GM21447 (cell line): Measurements from ENCODE around the gene CYP2W1.
"Not testable (repeated sequence)": the region's sequence is repeated elsewhere in the genome, so short reads cannot be mapped to it uniquely, and the experiment has no call there.

Experiments used
- ATAC-seq: cut with Tn5 transposase; IDR thresholded peaks from one replicate; pipeline ENCODE4 v1.9.1; 2021; ENCODE audit not compliant: unreplicated experiment

The CYP2W1 gene

GRCh38 chr7:1027242-1028043 is 44.5 kb downstream of the CYP2W1 start:
- no peak for ATAC-seq

GRCh38 chr7:1028044-1028770 is 45.2 kb downstream of the CYP2W1 start:
- ATAC-seq, result peak; percentile 30

DNA sequence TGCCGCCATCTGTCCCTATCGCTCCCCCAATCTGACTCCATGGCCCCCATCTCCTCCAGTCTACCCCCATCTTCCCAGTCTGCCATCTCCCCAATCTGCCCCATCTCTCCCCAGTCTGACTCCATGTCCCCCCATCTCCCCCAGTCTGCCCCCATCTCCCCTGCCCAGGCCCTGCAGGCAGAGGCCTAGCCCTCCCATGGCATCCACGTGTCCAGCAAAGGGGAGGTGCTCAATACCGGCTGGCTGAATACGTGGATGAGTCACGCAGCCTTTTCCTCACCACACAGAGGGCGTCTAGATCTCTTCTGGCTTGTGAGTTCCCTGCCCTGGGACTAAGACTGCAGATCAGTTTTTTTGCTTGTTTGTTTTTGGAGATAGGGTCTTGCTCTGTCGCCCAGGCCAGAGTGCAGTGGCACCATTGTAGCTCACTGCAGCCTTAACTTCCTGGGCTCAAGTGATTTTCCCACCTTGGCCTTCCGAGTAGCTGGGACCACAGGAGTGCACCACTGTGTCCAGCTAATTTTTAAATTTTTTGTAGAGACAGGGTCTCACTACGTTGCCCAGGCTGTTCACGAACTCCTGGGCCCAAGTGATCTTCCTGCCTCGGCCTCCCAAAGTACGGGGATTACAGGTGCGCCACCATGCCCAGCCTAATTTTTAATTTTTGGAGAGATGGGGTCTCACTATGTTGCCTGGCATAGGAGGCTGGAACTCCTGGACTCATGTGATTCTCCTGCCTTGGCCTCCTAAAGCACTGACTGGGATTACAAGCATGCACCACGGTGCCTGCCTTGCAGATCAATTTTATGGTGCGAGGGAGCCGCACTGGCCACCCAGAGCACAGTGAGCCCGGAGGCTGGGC is 46.0 kb downstream of the CYP2W1 start:
- peak; percentile 24 for ATAC-seq

DNA sequence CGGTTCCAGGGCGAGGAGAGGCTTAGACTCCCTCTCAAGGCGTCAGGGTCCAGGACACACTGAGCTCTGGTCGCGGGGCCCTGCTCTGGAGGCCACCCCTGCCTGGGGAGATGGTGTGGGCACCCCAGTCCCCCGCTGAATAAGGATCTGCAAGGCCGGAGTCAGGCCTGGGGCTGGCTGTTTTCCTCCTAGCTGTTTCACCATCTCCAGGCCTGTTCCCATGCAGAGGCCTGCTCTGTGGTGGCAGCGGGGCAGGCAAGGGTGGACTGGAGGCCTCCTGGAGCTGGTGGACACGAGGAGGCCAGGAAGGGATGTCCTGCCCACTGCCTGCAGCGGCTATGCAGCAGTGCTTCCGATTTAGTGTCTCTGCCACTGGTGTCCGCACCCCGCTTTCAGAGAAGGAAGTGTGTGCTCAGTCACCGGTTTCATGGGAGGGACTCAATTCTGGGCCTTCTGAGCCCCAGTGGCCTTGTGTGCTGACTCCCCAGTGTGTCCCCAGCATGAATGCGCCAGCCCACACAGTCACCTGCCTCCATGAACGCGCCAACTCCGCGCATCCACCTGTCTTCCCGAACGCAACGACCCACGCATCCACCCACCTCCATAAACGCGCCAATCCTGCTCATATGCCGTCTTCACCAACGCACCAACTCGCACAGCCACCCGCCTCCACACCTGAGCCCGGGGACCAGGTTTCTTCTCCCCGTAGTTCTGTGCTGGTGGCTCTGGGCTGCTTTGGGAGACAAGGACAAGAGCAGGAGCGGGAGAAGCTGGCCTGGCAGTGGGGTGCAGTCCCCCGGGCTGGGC is 46.9 kb downstream of the CYP2W1 start:
- no peak for ATAC-seq

DNA sequence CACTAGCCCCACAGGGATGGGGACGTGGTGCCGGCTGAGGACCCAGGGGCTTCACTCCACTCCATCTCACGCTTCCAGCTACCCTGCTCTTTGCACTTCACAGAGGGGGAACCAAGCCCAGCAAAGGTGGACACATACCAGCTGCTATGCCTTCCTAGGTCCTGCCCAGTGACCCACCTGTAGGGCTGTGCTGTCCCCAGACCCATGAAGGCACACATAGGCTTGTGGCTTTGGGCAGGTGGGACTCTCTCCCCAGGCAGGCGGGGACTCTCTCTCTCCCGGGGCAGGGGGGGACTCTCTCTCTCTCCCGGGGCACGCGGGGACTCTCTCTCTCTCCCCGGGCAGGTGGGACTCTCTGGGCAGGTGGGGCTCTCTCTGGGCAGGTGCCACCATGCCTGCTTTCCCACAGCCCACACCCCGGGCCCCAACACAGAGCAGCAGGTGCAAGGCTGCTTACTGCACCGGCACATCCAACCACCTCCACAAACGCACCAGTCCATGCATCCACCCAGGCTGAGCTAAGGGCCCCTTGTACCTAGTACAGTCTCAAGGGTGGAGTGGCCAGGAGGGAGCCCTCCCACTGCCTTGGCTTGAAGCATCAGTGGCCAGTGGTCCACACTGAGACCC is 47.6 kb downstream of the CYP2W1 start:
- ATAC-seq, result no peak

- no peak for ATAC-seq
These were observed 48.9 kb downstream of the CYP2W1 start for GRCh38 chr7:1031716-1032455.

GRCh38 chr7:1032536-1033181 is 49.7 kb downstream of the CYP2W1 start:
- ATAC-seq, result no peak

DNA sequence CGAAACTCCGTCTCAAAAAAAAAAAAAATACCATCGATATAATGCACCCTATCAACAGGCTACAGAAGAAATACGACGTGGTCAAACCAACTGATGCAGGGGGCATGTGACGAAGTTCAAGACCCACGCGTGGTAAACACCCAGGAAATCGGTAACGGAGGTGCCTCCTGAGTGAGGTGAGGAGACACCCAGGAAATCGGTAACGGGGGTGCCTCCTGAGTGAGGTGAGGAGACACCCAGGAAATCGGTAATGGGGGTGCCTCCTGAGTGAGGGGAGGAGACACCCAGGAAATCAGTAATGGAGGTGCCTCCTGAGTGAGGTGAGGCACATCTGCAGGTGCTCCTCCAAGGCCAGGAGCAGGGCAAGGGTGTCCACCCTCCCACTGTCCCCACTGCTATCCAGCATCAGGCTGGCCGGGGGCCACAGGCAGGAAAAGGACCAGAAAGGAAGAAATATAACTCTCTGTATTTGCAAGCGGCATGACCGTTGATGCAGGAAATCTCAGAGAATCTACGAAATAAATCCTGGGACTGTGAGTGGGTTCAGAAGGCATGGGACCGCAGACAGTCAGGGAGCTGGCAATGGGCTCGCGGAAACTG is 50.7 kb downstream of the CYP2W1 start:
- no peak for ATAC-seq

- not testable (repeated sequence) for ATAC-seq
These were observed 51.8 kb downstream of the CYP2W1 start for GRCh38 chr7:1034769-1035168.

DNA sequence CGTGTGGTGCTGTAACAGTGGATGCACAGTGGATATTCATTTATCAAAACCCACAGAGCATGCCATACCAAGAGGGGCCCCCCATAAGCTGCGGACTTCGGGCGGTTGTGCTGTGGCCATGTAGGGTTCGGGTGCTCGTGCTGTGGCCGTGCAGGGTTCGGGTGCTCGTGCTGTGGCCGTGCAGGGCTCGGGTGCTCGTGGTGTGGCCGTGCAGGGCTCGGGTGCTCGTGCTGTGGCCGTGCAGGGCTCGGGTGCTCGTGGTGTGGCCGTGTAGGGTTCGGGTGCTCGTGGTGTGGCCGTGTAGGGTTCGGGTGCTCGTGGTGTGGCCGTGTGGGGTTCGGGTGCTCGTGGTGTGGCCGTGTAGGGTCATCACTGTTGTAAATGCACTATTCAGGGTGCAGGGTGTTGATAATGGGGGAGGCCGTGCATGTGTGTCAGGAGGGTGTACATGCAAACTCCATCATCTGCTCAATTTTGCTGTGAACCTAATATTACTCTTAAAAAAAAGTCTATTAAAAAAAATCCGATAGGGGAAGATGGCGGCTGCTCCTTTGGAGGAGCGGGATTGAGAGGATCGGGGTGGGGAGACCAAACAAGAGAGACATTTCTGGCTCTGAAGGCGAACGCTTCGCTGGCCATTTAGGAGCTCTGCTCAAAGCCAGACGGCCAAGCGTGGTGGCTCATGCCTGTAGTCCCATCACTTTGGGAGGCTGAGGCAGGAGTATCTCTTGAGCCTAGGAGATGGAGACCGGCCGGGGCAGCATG is 53.4 kb downstream of the CYP2W1 start:
- not testable (repeated sequence) for ATAC-seq
